AG09319 (cell line): ENCODE data around the gene RNF182.
"Not testable (repeated sequence)": the region's sequence is repeated elsewhere in the genome, so short reads cannot be mapped to it uniquely, and the experiment has no call there.

ENCODE experiments used
- DNase-seq: peaks from one replicate; pipeline ENCODE4 v3.0.0-alpha.2; 2010; ENCODE audit warnings: low read depth; ENCODE audit errors: extremely low read depth
- TF ChIP-seq, protein P1 (sequence below): IDR thresholded peaks from 2 replicates; pipeline ENCODE4 v1.5.1; 2011; ENCODE audit warnings: low read depth, mild to moderate bottlenecking, inconsistent platforms, low read length, moderate library complexity

Gene RNF182

DNA sequence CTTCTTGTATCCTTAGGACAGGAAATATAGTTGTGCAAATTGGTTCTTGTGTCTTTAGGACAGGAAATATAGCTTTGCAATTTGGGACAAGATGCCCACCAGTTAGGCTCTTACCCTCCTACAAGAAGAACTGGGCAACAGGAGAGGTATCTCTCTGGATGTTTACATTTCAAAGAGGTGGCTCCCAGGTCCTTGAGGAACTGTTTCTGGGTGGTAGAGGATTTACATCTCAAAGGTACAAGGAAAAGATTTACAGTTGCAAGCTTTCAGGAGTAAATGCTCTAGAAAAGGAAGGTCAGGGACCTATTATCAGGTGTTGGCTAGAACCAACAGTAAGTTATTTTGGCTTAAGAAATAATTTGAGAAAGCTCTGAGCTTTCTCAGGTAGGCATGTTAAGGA, 19.2 kb downstream of the RNF182 start:
- no peak for DNase-seq
- TF ChIP-seq, protein P1, sequence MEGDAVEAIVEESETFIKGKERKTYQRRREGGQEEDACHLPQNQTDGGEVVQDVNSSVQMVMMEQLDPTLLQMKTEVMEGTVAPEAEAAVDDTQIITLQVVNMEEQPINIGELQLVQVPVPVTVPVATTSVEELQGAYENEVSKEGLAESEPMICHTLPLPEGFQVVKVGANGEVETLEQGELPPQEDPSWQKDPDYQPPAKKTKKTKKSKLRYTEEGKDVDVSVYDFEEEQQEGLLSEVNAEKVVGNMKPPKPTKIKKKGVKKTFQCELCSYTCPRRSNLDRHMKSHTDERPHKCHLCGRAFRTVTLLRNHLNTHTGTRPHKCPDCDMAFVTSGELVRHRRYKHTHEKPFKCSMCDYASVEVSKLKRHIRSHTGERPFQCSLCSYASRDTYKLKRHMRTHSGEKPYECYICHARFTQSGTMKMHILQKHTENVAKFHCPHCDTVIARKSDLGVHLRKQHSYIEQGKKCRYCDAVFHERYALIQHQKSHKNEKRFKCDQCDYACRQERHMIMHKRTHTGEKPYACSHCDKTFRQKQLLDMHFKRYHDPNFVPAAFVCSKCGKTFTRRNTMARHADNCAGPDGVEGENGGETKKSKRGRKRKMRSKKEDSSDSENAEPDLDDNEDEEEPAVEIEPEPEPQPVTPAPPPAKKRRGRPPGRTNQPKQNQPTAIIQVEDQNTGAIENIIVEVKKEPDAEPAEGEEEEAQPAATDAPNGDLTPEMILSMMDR, result no peak

DNA sequence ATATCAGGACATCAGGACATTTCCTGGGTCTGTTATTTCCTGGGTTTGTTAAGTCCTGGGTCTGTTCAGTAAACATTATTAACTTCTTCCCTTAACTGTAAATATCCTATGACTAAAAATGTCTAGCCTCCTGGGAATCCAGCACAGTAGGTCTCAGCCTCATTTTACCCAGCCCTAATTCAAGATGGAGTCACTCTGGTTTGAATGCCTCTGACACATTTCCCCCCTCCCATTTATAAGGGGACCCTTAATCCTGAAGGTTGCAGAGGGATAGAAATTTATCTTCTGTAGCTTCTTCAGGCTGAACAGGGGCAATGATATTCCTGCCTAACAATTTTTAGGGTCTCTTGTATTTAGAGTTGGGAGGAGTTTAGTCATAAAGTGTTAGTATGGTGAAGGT, 21.8 kb downstream of the RNF182 start:
- TF ChIP-seq, protein P1, result no peak
- DNase-seq, result no peak

DNA sequence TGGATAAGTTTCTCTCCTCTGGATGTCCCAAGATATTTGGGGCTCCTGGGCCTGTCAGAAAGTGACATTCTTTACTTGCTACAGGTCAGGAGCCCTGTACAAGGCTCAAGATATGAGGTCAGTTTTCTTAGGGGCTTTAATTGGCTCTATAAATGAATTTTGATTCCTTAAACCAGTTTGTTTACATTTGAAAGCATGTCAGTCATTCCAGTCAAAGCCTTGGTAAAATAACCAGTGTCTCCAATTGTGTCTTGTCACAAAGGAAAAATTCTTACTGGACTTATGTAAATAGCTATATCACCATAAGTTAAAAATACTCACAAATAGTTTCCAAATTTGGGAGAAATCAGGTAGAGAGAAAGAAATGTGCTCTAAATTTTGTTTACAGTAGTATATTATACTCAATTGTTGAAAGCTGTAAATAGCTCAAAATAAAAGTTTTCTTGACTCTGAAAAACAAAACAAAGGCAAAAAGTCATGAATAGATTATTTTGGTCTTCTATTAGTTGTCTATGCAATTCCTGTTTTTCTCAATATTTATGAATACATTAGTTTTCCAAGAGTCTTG, 22.9 kb downstream of the RNF182 start:
- no peak for DNase-seq
- TF ChIP-seq, protein P1, result no peak

DNA sequence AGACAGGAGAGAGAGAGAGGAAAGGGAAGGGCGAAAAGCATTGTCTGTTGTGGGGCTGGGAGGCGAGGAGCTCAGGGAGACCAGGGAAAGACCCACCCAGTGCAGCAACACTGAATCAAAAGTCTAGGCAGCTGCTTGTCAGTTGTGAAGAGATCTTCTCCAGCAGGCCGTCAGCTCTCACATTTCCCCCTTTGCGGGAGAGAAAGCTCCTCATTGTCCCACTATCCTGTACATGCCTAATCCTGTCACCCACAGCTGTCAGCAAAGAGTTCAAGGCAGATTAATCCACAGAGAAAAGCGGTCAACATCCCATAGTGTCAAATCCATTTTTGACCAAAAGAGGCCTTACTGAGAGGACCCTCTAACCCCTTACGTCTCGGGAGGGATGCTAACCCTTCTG, 27.3 kb downstream of the RNF182 start:
- TF ChIP-seq, protein P1, result no peak
- DNase-seq, result no peak

DNA sequence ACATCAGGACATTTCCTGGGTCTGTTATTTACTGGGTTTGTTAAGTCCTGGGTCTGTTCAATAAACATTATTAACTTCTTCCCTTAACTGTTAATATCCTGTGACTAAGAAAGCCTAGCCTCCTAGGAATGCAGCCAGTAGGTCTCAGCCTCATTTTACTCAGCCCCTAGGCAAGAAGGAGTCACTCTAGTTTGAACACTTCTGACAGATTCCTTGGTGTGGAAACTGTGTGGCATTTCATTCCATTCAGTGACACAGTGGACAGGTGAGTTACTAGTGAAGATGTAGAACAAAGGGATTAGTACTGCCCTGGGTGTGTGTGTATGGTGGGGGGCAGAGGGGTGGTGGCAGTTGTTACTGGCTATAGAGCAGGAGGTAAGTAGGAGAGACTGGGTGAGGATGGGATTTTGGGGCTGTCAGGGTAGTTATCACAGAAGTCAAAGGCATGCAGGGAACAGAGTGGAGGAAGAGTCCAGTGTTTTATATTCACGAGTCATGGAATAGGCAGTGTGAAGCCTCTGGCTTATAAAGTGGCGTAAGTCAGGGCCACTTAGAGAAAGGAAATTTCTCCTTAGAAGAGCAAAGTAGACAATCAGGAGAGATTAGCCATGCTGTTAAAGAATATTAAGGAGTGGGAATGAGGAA, 28.4 kb downstream of the RNF182 start:
- DNase-seq, result no peak
- TF ChIP-seq, protein P1, result no peak

DNA sequence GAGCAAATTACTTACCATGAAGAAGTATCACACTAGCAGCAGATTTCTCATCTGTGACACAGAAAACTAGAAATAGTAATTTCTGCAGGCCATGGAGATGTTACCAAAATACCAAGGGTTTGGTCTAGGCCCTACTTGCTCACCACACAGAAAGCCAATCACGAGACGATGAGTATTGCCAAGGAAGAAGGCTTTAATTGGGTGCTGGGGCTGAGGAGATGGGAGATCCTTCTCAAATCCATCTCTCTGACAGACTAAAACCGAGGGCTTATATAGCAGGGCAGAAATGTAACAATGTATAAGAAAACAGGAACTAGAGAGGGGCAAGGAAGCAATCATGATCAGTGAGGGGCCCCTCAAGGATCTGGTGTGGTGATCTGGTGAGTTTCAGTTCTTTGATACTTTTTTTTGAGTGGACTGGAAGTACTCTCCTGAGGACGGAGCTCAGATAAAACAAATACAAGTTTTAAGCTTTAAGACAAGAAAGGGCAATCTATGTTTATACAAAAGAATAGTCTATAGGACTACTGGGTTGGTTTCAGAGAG, 40.9 kb downstream of the RNF182 start:
- TF ChIP-seq, protein P1, result no peak
- no peak for DNase-seq

DNA sequence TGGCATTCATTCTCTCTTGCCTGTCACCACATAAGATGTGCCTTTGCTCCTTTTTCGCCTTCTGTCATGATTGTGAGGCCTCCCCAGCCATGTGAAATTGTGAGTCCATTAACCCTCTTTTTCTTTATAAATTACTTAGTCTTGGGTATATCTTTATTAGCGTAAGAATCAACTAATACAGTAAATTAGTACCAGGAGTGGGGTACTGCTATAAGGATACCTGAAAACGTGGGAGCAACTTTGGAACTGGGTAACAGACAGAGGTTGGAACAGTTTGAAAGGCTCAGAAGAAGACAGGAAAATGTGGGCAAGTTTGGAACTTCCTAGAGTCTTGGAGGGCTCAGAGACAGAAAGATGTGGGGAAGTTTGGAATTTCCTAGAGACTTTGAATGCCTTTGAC, 46.6 kb downstream of the RNF182 start:
- TF ChIP-seq, protein P1, result no peak
- no peak for DNase-seq

DNA sequence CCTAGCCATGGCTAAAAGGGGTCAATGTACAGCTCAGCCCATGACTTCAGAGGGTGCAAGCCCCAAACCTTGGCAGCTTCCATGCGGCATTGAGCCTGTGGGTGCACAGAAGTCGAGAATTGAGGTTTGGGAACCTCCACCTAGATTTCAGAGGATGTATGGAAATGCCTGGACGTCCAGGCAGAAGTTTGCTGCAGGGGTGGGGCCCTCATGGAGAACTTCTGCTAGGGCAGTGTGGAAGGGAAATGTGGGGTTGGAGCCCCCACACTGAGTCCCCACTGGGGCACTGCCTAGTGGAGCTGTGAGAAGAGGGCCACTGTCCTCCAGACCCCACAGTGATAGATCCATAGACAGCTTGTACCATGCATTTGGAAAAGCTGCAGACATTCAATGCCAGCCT, 47.9 kb downstream of the RNF182 start:
- DNase-seq, result not testable (repeated sequence)

DNA sequence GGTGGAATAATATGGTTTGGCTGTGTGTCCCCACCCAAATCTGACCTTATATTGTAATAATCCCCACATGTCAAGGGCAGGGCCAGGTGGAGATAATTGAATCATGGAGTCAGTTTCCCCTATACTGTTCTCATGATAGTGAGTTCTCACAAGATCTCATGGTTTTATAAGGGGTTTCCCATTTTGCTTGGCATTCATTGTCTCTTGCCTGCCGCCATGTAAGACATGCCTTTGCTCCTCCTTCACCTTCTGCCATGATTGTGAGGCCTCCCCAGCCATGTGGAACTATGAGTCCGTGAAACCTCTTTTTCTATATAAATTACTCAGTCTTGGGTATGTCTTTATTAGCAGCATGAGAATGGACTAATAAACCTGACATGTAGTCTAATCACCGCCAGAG, 48.7 kb downstream of the RNF182 start:
- not testable (repeated sequence) for DNase-seq
